ENCODE measurements around the gene DYNLRB1.
"Not testable (repeated sequence)": the region's sequence is repeated elsewhere in the genome, so short reads cannot be mapped to it uniquely, and the experiment has no call there.

DYNLRB1 gene

GRCh38 chr20:34493646-34494045 lies 22.6 kb upstream of the DYNLRB1 start:
- no peak for DNase-seq (ENCODE audit: low read depth)
- H3K4me3 ChIP-seq (ENCODE audit: low read depth, low read length), result no peak overlapping the region
- TF ChIP-seq POLR2A (IDR thresholded peaks at IDR 0.05; ENCODE audit: extremely low read depth, insufficient read length) (no peak), CTCF (IDR thresholded peaks at IDR 0.05; ENCODE audit: low read depth, low read length) (no peak), MYC (IDR thresholded peaks at IDR 0.05; ENCODE audit: low read depth, low read length) (no peak)
- TF ChIP-seq, protein P1, sequence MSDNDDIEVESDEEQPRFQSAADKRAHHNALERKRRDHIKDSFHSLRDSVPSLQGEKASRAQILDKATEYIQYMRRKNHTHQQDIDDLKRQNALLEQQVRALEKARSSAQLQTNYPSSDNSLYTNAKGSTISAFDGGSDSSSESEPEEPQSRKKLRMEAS (IDR thresholded peaks at IDR 0.05; ENCODE audit: low read depth, low read length), result no peak

DNA sequence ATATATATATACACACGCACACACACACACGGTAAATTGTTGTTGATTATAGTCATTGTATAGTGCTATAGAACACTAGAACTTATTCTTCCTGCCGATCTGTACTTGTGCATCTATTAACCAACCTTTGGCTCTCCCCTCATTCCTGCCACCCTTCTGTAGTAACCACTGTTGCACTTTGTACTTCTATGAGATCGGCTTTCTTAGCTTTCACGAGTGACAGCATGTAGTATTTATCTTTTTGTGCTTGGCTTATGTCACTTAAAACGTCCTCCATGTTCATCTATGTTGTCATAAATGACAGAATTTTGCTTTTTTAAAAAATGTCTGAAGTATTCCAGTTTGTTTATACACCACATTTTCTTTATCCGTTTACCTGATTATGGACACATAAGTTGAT lies 20.9 kb upstream of the DYNLRB1 start:
- no peak for TF ChIP-seq CTCF (IDR thresholded peaks at IDR 0.05; ENCODE audit: low read depth, low read length)
- TF ChIP-seq, protein P1 (IDR thresholded peaks at IDR 0.05; ENCODE audit: low read depth, low read length), result no peak
- H3K4me3 ChIP-seq (ENCODE audit: low read depth, low read length), result no peak overlapping the region
- DNase-seq (ENCODE audit: low read depth), result no peak

DNA sequence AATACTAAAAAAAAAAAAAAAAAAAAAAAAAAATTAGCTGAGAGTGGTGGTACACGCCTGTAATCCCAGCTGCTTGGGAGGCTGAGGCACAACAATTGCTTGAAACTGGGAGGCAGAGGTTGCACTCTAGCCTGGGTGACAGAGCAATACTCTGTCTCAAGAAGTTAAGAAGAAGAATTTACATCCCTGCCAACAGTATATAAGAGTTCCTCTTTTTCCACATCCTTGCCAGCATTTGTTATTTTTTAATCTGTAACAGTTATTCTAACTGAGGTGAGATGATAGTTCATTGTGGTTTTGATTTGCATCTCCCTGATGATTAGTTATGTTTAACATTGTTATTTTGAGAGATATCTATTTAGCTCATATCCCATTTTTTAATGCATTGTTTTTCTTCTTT lies 20.3 kb upstream of the DYNLRB1 start:
- no peak overlapping the region for H3K4me3 ChIP-seq (ENCODE audit: low read depth, low read length)
- TF ChIP-seq POLR2A (IDR thresholded peaks at IDR 0.05; ENCODE audit: extremely low read depth, insufficient read length) (no peak), MYC (IDR thresholded peaks at IDR 0.05; ENCODE audit: low read depth, low read length) (no peak), CTCF (IDR thresholded peaks at IDR 0.05; ENCODE audit: low read depth, low read length) (no peak)
- TF ChIP-seq, protein P1 (IDR thresholded peaks at IDR 0.05; ENCODE audit: low read depth, low read length), result no peak
- peak; percentile 14 for DNase-seq (ENCODE audit: low read depth)

DNA sequence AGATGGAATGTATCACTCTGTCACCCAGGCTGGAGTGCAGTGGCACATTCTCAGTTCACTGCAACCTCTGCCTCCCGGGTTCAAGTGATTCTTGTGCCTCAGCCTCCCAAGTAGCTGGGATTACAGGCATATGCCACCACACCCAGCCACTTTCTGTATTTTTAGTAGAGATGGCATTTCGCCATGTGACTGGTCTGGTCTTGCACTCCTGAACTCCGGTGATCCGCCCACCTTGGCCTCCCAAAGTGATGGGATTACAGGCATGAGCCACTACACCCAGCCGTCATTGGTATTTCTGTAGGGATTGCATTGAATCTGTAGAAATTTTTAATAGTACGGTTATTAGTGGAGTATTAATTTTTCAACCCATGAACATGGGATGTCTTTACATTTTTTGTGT lies 18.6 kb upstream of the DYNLRB1 start:
- not testable (repeated sequence) for H3K4me3 ChIP-seq (ENCODE audit: low read depth, low read length)

DNA sequence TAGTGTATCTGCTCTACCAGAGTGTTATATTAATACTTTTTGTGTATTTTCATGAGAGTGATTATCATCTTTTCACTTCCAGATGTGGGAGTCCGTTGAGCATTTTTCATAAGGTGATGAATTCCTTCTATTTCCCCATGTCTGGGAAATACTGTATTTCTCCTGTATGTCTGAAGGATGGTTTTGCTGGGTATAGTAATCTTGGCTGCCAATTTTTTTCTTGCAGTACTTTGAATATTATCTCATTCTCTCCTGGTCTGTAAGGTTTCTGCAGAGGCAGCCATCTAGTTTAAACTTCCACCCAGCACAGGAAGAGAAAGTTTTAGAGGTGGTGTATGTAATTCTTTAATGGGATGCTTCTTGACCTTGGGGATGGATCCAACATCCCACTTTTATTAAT lies 15.4 kb upstream of the DYNLRB1 start:
- no peak for DNase-seq (ENCODE audit: low read depth)
- no peak overlapping the region for H3K4me3 ChIP-seq (ENCODE audit: low read depth, low read length)
- TF ChIP-seq CTCF (IDR thresholded peaks at IDR 0.05; ENCODE audit: low read depth, low read length) (no peak), MYC (IDR thresholded peaks at IDR 0.05; ENCODE audit: low read depth, low read length) (no peak), POLR2A (IDR thresholded peaks at IDR 0.05; ENCODE audit: extremely low read depth, insufficient read length) (no peak)
- TF ChIP-seq, protein P1 (IDR thresholded peaks at IDR 0.05; ENCODE audit: low read depth, low read length), result no peak

More for the DNA sequence above, 18.6 kb upstream of the DYNLRB1 start:
- not testable (repeated sequence) for DNase-seq (ENCODE audit: low read depth)

DNA sequence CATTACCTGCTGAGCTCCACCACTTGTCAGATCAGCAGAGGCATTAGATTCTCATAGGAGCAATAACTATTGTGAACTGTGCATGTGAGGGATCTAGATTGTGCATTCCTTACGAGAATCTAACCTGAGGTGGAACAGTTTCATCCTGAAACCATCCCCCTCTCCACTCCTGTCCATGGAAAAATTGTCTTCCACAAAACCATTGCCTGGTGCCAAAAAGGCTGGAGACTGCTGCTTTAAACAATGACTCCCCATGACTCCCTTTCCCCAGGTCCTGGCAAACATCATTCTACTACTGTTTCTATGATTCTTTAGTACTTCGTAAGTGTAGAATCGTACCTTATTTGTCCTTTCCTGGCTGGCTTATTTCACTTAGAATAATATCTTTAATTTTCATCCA lies 9.7 kb upstream of the DYNLRB1 start:
- no peak for DNase-seq (ENCODE audit: low read depth)
- TF ChIP-seq POLR2A (IDR thresholded peaks at IDR 0.05; ENCODE audit: extremely low read depth, insufficient read length), result no peak
- no peak overlapping the region for H3K4me3 ChIP-seq (ENCODE audit: low read depth, low read length)

- H3K4me3 ChIP-seq (ENCODE audit: low read depth, low read length), result no peak overlapping the region
- DNase-seq (ENCODE audit: low read depth), result no peak
- TF ChIP-seq, protein P1 (IDR thresholded peaks at IDR 0.05; ENCODE audit: low read depth, low read length), result no peak
- TF ChIP-seq POLR2A (IDR thresholded peaks at IDR 0.05; ENCODE audit: extremely low read depth, insufficient read length), result no peak
- TF ChIP-seq CTCF (IDR thresholded peaks at IDR 0.05; ENCODE audit: low read depth, low read length), result no peak
- no peak for TF ChIP-seq MYC (IDR thresholded peaks at IDR 0.05; ENCODE audit: low read depth, low read length)
Observed at GRCh38 chr20:34507702-34508413, 8.4 kb upstream of the DYNLRB1 start.

Data from NB4 (cell line).